IPS DF 4.7 (cell line): ENCODE data around the gene FNDC5.

Experiments
- DNase-seq: peaks from one replicate; pipeline ENCODE4 v3.0.0-alpha.2; 2013; ENCODE audit warnings: low spot score; ENCODE audit errors: extremely low read depth

FNDC5 gene

DNA sequence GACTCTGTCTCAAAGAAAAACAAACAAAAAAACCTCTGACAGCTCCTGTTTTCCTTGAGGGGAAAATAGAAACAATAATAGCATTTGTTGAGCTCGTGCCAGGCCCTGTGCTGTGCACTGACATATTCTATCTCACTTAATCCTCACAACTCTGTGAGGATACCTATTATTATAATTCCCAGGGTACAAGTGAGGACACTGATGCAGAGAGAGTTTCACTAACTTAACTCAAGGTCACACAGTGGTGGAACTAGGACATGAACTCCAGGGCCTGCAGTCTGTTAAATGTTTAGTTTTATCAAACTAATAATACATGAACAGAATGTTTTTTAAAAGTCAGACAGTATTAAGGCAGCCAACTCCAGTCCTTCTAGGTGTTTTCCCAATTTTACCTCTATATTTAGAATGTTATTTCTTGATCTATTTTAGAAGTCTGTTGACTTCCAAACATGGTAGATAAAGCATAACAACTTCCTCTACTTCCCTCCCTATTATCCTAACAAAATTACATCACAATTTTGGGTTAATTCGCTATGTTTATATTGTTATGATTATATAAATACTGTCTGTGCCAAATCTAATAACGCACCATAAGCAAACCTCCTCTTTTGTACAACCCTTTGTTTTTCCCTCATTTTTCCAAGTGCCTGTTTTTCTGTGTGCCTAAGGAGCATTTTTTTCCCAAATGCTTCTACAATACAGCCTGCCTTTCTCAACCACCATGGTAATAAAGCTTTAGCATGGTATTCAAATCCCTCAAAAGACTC is 4.9 kb downstream of the FNDC5 start:
- no peak for DNase-seq

DNA sequence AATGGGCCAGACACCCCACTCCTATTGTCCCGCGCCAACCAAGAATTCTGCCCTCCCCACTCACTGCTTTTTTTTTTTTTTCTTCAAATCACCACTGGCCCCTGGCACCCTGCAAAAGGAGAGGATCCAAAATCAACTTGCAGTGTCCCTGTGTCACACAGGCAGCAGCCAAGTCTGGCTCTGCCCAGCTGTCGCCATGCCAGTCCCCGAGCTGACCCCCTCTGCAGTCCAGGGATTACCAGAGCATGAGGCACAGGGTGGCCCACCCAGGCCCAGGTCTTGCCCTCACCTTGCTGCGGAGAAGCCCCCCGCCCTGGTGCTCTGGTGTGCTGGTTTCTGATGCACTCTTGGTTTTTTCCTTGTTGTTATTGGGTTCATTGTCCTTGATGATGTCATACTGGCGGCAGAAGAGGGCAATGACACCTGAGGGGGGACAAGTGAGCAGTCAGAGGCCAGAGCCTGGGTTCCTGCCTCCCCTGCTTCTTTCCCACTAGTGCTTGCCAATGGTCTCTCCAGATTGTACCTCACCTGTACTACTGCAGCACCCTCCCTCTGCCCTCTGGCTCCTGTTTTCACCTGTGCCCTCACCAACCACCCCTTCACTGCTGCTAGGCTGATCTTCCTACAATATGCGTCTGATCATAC is 6.2 kb downstream of the FNDC5 start:
- no peak for DNase-seq

DNA sequence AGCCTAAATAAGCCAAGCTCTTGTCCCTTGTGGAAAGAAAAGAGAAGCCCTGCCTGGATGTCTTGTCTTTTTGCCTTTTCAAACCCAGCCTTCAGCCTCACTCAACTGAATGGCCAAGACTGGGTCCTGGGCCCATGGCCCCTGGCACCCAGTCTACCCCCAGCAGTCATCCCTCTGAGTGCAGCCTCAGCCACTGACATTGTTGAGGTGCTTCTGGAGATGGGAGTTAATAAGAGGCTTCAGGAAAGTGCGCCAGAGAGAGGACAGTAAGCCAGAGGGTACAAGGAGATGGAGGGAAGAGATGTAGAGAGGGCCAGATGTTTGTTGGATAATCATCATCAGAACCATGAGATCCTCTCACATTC is 6.8 kb downstream of the FNDC5 start:
- no peak for DNase-seq

DNA sequence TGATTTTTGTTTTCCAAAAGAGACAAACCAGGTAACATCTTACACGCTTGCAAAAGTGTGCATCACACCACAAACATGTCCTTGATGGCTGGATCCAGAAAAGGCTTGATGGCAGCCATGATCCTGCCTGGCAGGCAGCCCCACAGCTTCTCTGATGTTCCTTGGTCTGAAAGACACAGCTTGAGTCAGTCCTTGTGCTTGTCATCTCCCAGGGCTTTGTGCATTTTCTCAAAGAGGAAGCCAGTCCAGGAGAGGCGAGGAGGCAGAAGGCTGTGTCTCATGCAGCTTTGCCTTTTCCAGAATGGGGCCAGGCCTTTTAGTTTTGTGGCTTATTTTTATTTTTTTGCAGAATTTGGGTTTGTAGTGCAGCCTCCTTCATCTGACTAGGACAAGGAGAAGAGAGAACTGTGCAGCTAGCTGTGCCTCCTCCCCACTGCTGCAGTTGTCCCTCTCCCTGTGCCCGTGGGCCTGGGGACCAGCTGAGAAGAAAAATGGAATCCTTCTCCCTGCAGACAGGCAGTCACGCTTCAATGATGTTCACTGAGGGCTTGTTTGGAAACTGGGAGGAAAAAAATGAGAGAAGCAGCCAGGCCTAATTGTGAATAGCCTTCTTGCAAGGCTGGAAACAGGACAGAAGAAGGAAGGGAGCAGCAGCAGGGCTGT is 7.4 kb downstream of the FNDC5 start:
- DNase-seq: no peak

DNA sequence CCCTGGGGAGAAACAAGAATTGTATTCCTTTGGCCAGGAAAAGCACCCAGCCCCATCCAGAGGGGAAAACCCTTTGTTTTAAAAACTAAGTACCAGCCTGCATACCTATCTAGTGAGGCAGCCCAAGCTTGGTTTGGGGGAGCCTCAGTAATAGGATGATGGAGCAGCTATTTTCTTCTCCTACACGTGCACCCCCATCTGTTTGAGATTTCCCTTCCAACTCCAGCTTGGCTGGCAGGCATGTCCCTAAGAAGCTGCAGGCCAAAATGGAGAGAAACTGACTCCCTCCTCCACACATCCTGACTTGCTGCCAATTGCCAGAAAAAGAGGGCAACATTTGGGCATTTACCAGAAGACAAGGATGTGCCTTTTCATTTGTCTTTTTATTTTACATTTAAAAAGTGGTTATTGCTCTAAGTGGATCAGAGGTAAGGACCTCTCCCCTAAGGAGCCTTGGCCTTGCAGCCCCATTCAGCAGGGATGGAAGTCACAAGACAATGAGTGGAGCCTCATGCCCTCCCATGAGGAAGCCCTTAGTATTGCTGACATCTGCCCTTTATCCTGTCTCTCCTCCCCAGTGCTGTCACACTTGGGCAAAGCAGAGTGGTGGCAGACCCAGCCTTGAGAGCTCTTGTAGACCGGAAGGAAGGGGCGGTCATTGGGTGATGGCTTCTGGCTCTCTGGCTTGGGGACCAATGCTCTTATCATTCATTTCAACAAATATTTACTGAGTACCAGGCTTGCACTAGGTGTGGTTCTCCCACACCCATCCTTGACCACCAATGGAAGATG is 8.6 kb downstream of the FNDC5 start:
- no peak for DNase-seq

DNA sequence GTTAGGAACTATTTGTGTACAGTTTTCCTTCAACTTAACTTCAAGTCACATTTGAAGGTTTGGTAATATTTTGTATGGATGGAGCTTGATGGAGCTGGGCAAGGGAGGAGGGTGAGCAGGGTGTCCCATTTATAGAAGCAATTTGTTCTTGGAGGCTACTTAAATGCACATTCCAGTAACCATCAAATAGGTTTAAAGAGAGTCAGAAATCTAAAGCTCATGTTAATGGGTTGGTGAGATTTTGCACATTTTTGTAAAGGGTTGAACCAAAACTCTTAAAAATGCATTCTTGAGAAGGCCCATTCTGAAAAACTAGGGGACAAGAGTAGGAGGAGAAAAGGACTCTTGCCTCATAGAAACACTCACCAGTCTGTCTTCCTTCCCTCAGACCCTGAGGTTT is 10.1 kb downstream of the FNDC5 start:
- DNase-seq: no peak

DNA sequence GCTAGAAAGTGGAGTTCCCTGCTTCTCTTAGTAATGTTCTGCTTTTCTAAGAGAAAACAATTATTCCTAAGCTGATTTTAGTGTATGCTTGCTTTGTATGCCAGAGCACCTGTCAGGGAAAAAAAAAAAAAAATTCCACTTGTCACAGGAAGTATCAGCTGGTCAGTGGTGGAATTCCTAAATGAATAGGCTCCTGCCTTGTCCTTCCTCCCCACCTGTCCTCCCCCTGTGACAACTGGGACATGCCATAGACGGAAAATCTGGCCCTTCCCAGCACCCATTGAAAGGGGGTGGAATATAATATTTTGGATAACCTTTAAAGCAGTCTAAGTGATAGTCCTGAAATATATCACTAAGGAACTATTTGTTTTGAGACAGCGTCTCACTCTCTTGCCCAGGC is 10.8 kb downstream of the FNDC5 start:
- no peak for DNase-seq

DNA sequence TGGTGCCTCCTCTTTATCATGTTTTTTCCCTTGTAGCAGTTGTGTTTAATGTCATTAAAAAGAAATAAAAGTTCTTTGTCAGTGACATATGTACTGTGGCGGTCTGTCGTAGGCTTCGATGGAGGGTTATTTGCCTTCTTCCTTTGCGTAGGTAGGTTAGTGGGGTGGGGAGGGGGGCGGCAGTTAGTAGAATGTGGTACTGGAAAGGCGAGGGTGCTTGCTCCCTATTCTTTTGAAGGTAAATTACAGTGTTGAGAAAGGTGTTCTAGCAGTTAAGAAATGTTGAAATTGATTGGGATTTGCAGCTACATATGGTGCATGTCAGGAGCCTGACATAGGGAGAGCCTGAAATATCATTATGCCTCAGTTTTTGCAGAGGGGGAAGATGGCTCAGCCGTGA is 11.9 kb downstream of the FNDC5 start:
- DNase-seq: no peak

DNA sequence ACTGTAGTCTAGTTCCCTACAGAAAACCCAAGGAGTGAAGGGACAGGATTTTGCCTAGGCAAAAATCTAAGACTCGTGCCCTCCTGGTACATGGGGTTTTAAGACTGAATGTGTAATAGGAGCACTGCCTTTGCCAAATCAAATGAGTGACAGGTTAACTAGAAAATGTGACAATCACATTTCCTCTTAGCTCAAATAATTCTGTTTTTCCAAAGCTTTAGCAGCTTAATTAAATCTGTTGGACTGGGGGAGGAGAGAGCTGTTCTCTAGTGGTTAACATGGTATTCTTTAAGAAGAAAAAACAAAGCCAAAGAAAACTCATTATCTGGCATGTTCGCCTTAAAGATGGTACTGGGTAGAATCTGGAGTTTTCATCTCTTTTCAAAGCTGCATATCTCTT is 12.6 kb downstream of the FNDC5 start:
- DNase-seq: no peak

DNA sequence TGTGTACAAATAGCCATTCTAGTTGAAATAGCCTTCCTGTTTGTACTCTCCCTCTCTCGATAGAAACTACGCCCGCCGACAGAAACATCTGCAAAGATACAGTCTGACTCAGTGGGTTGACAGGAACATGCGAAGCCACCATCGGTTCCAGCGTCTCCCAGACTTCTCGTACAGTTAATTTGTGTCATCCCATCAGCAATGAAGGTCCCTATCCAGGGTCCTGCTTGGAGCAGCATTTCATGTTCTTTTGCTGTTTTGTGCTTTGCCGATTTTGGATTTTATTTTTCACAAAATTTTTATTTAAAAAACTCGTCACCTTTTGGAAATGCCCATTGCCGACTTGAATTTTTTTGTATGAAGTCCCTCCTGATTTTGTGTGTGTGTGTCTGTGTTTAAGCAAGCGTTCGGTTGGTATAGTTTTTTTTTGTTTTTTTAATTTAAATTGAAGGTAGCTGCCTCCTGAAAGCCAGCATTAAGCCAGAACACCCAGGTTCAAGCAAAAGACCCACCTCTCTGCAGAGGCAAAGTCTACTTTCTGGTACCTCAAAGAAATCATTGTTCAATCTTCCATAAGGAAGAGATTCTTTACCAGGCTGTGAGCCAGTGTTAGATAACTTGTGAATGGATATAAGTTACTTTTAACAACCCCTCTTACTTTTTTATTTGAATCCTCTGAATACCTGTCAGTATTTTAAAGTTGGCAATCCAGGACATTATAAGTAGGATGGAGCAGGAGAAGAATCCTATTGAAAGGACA is 14.7 kb downstream of the FNDC5 start:
- no peak for DNase-seq

DNA sequence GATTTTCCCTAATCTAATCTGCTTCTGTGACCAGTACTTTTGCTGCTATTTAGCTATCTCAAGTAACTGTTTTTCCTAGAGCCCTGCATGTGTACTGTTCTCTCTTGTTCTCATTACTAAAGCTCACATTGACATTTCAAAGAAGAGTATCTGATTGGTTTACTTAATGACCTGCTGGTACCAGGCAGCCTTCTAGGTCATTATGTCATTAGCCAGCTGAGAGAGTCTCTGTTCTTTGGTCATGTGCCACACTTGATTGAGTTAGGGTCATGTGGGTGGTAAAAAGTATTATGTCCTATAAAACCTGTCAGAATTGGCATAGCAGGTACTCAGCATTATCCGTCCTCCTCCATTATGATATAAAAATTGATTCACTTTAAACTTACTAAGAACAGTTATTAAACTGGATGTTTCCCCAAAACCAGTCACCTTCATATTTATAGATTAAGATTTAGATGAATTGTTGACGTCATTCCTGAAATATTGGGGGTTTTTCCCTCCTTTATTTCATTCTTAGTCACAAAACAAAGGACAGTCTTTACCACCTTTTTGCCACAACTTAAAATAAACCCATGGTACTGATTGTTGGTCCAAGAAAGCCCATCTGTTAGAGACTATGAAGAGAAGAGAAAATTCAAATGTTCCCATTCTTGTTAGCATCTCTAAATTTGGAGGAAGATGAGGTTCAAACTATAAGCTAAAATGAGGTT is 22.2 kb downstream of the FNDC5 start:
- no peak for DNase-seq

DNA sequence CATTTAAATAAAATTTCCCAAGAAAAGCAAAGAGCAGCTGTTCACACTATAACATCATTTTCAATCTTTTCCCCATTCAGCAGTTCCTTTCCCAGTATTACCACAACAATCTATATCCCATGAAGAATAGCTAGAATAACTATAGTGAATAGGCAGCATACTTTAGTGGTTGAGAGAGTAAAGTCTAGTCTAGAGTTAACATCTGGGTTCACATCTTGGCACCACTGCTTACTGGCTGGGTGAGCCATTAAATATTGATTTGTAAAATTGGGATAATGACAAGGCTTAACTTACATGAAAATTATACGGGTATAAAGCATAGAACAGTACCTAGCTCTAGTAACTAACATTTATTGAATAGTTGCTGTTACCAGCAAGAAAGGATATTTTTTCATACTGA is 38.8 kb downstream of the FNDC5 start:
- no peak for DNase-seq

DNA sequence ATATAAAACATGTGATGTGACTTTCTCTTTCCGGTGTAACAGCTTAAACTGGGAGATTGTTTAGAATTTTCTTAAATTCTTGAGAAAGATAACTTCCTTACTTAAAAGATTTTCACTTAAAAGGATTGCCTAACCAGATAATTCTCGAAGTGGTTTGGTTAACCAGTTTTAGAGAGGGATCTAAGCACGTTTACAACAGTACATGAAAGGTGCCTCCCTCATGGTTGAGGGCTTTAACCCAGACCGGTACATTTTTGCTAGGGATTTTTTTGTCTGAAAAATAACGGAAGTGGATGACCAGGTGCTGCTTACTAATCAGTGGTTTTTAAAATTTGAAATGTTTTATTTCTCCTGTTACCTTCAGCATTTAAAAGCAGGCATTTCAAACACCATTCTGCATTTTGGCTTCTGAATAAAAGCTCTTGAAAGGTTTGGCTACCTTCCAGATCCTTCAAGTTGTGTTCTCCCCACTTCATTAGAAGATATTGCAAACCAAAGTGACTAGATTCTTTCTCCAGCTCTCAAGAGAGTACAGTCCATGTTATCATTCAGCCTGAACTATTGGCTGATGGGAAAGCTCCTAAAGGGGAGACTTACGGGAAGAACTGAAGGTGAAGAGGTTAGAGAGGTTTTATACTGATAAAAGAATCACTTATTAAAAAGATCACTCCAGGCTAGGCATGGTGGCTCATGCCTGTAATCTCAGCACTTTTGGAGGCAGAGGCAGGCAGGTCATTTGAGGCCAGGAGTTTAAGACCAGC is 40.4 kb downstream of the FNDC5 start:
- DNase-seq: no peak

DNA sequence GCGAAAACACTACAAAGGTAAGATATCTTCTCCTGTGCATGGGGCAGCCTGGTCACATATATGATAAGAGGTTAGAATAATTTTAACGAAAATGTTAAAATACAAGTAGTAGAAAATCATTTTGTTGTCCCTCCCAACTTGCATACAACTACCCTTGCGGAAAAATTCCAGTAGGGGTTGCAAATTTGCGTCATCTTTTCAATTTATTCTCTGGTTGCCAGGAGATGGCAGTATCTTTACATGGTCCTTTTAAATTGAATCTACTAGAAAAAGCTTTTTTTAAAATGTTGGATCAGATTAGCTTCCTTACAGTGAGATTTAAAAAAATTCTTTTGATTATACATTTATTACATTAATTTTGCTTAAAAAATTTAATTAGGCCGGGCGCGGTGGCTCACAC is 42.4 kb downstream of the FNDC5 start:
- DNase-seq: no peak

DNA sequence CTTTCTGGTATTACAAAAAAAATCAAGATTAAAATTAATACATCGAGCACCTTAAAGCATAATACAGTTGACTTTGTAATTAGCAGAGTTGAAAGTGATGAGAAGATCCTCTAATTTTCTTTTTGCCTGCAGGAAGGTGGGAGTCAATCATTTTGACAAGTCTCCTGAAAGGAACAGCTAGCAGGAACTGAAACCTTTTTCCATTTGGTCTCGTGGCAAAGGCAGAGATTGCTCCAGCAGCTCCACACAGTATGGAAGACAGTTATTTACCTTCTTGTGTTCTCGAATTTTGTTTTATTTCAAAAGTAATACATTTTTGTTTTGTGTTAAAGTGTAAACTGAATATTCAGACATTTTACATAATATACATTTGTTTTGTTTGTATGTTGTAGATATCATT is 45.5 kb downstream of the FNDC5 start:
- DNase-seq: no peak

DNA sequence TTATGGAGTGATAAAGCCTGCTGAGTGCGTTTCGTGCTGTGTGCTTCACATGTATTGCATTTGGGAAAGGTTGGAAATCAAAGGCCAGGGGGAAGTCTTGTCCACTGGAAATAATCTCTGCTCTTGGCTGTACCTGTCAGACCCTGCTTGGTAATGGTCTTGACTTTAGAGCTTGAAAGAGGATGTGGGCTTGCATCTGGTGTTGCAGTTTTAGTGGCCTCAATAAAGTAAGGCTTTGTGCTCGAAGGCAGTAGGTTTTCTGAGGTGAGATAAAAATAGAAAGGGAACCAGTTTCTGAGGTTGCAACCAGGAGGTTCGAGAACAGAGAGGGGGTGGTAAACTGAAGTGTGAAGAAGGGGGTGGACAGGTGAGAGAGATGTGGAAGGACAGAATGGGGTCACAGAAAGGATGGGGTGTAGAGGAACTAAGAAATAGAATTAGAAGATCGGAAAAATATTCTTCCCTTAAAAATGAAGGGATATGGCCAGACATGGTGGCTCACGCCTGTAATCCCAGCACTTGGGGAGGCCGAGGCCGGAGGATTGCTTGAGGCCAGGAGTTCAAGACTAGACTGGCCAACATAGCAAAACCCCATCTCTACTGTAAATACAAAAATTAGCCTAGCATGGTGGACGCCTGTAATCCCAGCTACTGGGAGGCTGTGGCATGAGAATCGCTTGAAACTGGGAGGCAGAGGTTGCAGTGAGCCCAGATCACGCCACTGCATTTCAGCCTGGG is 51.7 kb downstream of the FNDC5 start:
- no peak for DNase-seq

DNA sequence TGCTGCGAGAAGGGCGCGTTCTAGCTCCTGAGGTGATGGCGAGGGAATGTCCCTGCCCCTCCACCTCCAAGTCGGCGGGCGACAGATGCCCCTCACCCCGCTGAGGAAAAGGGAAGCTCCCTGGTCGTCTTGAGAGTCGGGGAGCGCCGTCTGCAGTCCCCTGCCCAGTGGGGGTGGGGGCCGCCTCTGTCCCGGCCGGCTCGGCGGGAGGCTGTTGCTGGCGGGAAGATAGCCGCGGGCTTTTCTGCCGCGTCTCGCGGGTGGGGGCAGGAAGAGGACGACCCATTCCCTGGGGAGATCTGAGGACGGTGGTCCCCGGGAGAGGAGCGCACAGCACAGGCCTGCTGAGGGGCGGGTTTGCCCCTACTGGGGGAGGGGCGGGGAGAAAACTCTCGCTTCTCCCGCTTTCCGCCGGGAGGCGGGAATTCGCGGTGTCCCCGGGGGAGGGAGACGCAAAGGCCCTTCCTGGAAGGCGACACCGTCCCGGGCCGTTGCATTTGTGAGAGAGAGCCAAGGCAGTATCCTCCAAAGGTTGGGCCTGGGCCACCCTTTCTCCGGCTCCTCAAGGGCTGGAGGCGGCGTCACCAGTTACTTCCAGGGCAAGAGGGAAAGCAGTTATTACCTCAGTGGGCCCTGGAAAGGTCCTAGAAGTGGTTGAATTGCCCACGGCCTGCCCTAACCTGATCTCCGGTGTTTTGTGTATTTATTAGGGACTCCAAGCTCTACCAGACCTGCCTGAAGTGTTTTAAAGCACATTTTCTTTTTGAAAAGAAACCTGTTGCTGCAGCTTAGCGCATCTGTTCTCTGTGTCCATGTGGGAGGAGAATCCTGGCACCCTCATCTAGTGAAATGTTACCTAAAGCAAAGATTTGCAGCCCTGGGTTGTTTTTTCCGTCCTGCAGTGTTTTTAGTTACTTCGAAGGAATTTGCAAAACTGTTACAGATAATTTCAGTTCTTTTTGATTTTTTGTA is 52.6 kb downstream of the FNDC5 start:
- no peak for DNase-seq
